Measurements from ENCODE around the gene RFC1. TPM values are rescaled to one million over a fixed set of nuclear protein-coding genes. Genes with fewer than 3 reads are reported as not detected.
"Not testable (repeated sequence)": the region's sequence is repeated elsewhere in the genome, so short reads cannot be mapped to it uniquely, and the experiment has no call there.

The RFC1 gene
- total and polyA plus RNA-seq, 9 donors: 27.4 to 54.1 (median 42.2) TPM

GRCh38 chr4:39285111-39285795 is 80.9 kb downstream of the RFC1 start:
- 63 to 68% (median 64%) methylated on average over 7 of the region's 7 CpGs for WGBS, 3 donors
- no peak overlapping the region for H3K4me3 ChIP-seq
- no peaks in the 10 kb centered on the region for H3K27me3 ChIP-seq
- H3K36me3 ChIP-seq: no peaks in the 10 kb centered on the region
- TF ChIP-seq POLR2A (IDR thresholded peaks at IDR 0.05) (no peak), EP300 (IDR thresholded peaks at IDR 0.05) (no peak), CTCF (IDR thresholded peaks at IDR 0.05) (no peak)
- DNase-seq: no peak
- H3K4me1 ChIP-seq (ENCODE audit: insufficient read depth): no peaks in the 10 kb centered on the region
- intact Hi-C loops (cut with DNase I): no loop called here
- no peaks in the 10 kb centered on the region for H3K9me3 ChIP-seq
- H3K27ac ChIP-seq: no peak overlapping the region

GRCh38 chr4:39280770-39281169 is 85.4 kb downstream of the RFC1 start:
- no peak for DNase-seq
- Histone ChIP-seq H3K27ac (no peak overlapping the region), H3K9me3 (no peaks in the 10 kb centered on the region), H3K36me3 (no peaks in the 10 kb centered on the region), H3K4me3 (no peak overlapping the region), H3K4me1 (ENCODE audit: insufficient read depth) (no peaks in the 10 kb centered on the region), H3K27me3 (no peaks in the 10 kb centered on the region)
- 93 to 97% (median 95%) methylated on average over 2 of the region's 2 CpGs for WGBS, 3 donors
- intact Hi-C loops (cut with DNase I): no loop called here
- TF ChIP-seq EP300 (IDR thresholded peaks at IDR 0.05) (no peak), CTCF (IDR thresholded peaks at IDR 0.05) (no peak), POLR2A (IDR thresholded peaks at IDR 0.05) (no peak)

- no peak overlapping the region for H3K27ac ChIP-seq
- no peaks in the 10 kb centered on the region for H3K9me3 ChIP-seq
- H3K4me3 ChIP-seq: no peak overlapping the region
- no peaks in the 10 kb centered on the region for H3K4me1 ChIP-seq (ENCODE audit: insufficient read depth)
- no peaks in the 10 kb centered on the region for H3K27me3 ChIP-seq
- no peaks in the 10 kb centered on the region for H3K36me3 ChIP-seq
- DNase-seq: no peak
- TF ChIP-seq CTCF (IDR thresholded peaks at IDR 0.05) (no peak), EP300 (IDR thresholded peaks at IDR 0.05) (no peak)
- 70 to 80% (median 79%) methylated on average over 5 of the region's 5 CpGs for WGBS, 3 donors
- intact Hi-C loops (cut with DNase I): no loop called here
These were observed 86.7 kb downstream of the RFC1 start for GRCh38 chr4:39279416-39279815.

- H3K27ac ChIP-seq: no peak overlapping the region
- H3K27me3 ChIP-seq: no peaks in the 10 kb centered on the region
- H3K4me1 ChIP-seq (ENCODE audit: insufficient read depth): no peaks in the 10 kb centered on the region
- no peak overlapping the region for H3K4me3 ChIP-seq
- WGBS, 3 donors: 86 to 90% (median 89%) methylated on average over 9 of the region's 9 CpGs
- intact Hi-C loops (cut with DNase I): no loop called here
- no peaks in the 10 kb centered on the region for H3K36me3 ChIP-seq
- no peak for DNase-seq
- no peak for TF ChIP-seq CTCF (IDR thresholded peaks at IDR 0.05)
- no peak for TF ChIP-seq EP300 (IDR thresholded peaks at IDR 0.05)
- TF ChIP-seq POLR2A (IDR thresholded peaks at IDR 0.05): no peak
- no peaks in the 10 kb centered on the region for H3K9me3 ChIP-seq
These were observed 87.7 kb downstream of the RFC1 start for GRCh38 chr4:39278476-39278875.

- DNase-seq; H3K27ac ChIP-seq; H3K27me3 ChIP-seq; H3K4me3 ChIP-seq; intact Hi-C loops (cut with DNase I); H3K9me3 ChIP-seq; H3K36me3 ChIP-seq; H3K4me1 ChIP-seq (ENCODE audit: insufficient read depth): not testable (repeated sequence)
- WGBS, 3 donors: 75 to 79% (median 75%) methylated on average over 6 of the region's 6 CpGs
These were observed 88.5 kb downstream of the RFC1 start for GRCh38 chr4:39277661-39278060.

Measured in ovary (tissue), 9 donors.